Endodermal cell (in vitro differentiated cells): ENCODE data around the gene PPP1R3F. TPM values are rescaled to one million over a fixed set of nuclear protein-coding genes. Genes with fewer than 3 reads are reported as not detected.

ENCODE experiments used
- DNase-seq: peaks from one replicate; pipeline ENCODE4 v3.0.0-alpha.2; 2017
- H3K27ac ChIP-seq: 2 replicates; pipeline ENCODE4 v1.5.1; 2013; ENCODE audit warnings: mild to moderate bottlenecking, low read depth, low read length, moderate library complexity
- H3K27me3 ChIP-seq: 2 replicates; pipeline ENCODE4 v1.6.1; 2013; ENCODE audit warnings: mild to moderate bottlenecking, low read length, moderate library complexity; ENCODE audit not compliant: insufficient read depth, control insufficient read depth, poor library complexity, severe bottlenecking
- H3K36me3 ChIP-seq: 2 replicates; pipeline ENCODE4 v1.7.0; 2013; ENCODE audit warnings: mild to moderate bottlenecking, low read length, moderate library complexity; ENCODE audit not compliant: control insufficient read depth, insufficient read depth
- H3K4me1 ChIP-seq: one replicate; pipeline ENCODE4 v1.7.0; 2013; ENCODE audit warnings: low read length; ENCODE audit not compliant: control insufficient read depth, insufficient read depth
- H3K4me3 ChIP-seq: 2 replicates; pipeline ENCODE4 v1.5.1; 2013; ENCODE audit warnings: mild to moderate bottlenecking, low read length, moderate library complexity
- H3K9ac ChIP-seq: 2 replicates; pipeline ENCODE4 v1.6.1; 2013; ENCODE audit warnings: mild to moderate bottlenecking, low read length, moderate library complexity; ENCODE audit not compliant: poor library complexity, severe bottlenecking; ENCODE audit errors: extremely low read depth
- H3K9me3 ChIP-seq: 2 replicates; pipeline ENCODE4 v1.6.1; 2013; ENCODE audit warnings: mild to moderate bottlenecking, low read length, moderate library complexity; ENCODE audit not compliant: control insufficient read depth
- H3K27ac Mint-ChIP-seq: 2 replicates; pipeline ENCODE4 v1.8.0; 2020; ENCODE audit warnings: mixed read lengths
- H3K27me3 Mint-ChIP-seq: 2 replicates; pipeline ENCODE4 v1.8.0; 2021; ENCODE audit warnings: mild to moderate bottlenecking, mixed read lengths; ENCODE audit not compliant: insufficient read depth
- H3K36me3 Mint-ChIP-seq: 2 replicates; pipeline ENCODE4 v1.8.0; 2020; ENCODE audit warnings: low read depth, mixed read lengths
- H3K4me1 Mint-ChIP-seq: 2 replicates; pipeline ENCODE4 v1.8.0; 2020; ENCODE audit warnings: mixed read lengths
- H3K4me3 Mint-ChIP-seq: 2 replicates; pipeline ENCODE4 v1.8.0; 2020; ENCODE audit warnings: mild to moderate bottlenecking, moderate library complexity, mixed read lengths
- H3K9me3 Mint-ChIP-seq: 2 replicates; pipeline ENCODE4 v1.8.0; 2020; ENCODE audit warnings: mild to moderate bottlenecking, mixed read lengths
- WGBS, 2 experiments: methylation state at CpG; one replicate each; pipeline versions ENCODE4 v1.1.5 to v1.1.7; 2013; ENCODE audit warnings: missing lambda C conversion rate in 2 of 2, mixed read lengths in 1 of 2; ENCODE audit not compliant: insufficient coverage in 1 of 2, insufficient read length in 1 of 2; 5-methylcytosine and 5-hydroxymethylcytosine counted together
- total RNA-seq, 2 donors: library from RNA; stranded (reverse); fragmentation: NEBNext Ultra II Directional in 1 of 2; extraction: Animal tissue kit (Norgen Biotek cat#: 25700) in 1 of 2; gene quantifications; 2 replicates in 1 of 2; 3 replicates in 1 of 2; pipeline ENCODE4 v1.2.1, GENCODE V29; 2021
- TF ChIP-seq, protein P1 (sequence below): fragments of 200-600 bp; sonication (generic); conservative IDR thresholded peaks from 2 replicates; pipeline ENCODE4 v1.5.0; 2021; ENCODE audit warnings: antibody characterized with exemption, mild to moderate bottlenecking

Gene PPP1R3F
- total RNA-seq, 2 donors from 2014 or later, result 6.9 to 16.6 TPM

DNA sequence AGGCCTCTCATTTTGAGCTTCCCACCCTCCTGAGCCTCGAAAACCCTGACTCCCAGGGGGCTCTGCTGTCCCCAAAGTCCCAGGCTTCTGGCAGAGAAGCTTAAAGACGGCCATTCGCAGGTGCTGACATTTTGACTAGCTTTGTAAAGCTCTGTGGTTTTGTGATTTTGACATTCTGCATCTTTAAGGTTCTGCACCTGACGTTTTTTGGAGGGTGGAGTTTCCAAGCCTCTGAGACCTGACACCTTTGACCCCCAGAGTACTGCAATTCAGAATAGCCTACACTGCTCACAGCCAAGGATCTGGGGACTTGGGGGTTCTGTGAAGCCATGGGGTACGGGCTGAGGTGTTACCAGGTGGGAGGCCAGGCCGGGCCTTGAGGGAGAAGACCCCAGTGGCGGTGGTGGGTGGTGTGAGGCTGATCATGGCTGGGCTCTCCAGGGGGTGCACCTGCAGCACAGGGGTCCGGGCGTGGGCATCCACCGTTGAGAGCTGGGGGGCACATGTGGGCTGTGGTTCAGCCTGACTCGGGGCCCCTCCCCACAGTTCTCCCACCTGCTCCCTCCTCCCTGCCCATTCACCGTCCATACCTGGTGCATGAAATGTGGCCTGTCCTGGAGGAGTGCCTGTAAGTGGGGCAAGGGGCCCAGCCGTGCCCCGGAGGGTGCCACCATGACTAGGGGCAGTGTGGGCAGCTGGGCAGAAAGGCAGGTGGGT lies 12.4 kb upstream of the PPP1R3F start:
- H3K36me3 Mint-ChIP-seq, result no peaks in the 10 kb centered on the region
- H3K27ac Mint-ChIP-seq, result no peak overlapping the region
- 91% methylated on average over 8 of the region's 14 CpGs; no CpG with 5 or more reads in 1 of the 2 experiments for WGBS, 2 experiments
- H3K9me3 ChIP-seq, result no peaks in the 10 kb centered on the region
- peaks cover 78% of the 10 kb centered on the region for H3K9me3 Mint-ChIP-seq
- H3K4me3 Mint-ChIP-seq, result no peak overlapping the region
- TF ChIP-seq, protein P1, sequence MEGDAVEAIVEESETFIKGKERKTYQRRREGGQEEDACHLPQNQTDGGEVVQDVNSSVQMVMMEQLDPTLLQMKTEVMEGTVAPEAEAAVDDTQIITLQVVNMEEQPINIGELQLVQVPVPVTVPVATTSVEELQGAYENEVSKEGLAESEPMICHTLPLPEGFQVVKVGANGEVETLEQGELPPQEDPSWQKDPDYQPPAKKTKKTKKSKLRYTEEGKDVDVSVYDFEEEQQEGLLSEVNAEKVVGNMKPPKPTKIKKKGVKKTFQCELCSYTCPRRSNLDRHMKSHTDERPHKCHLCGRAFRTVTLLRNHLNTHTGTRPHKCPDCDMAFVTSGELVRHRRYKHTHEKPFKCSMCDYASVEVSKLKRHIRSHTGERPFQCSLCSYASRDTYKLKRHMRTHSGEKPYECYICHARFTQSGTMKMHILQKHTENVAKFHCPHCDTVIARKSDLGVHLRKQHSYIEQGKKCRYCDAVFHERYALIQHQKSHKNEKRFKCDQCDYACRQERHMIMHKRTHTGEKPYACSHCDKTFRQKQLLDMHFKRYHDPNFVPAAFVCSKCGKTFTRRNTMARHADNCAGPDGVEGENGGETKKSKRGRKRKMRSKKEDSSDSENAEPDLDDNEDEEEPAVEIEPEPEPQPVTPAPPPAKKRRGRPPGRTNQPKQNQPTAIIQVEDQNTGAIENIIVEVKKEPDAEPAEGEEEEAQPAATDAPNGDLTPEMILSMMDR, result no peak
- H3K36me3 ChIP-seq, result no peaks in the 10 kb centered on the region
- DNase-seq, result no peak
- no peak overlapping the region for H3K4me3 ChIP-seq
- peaks cover 6% of the 10 kb centered on the region for H3K4me1 Mint-ChIP-seq
- H3K9ac ChIP-seq, result no peak overlapping the region
- no peak overlapping the region for H3K27ac ChIP-seq
- H3K4me1 ChIP-seq, result no peaks in the 10 kb centered on the region
- no peaks in the 10 kb centered on the region for H3K27me3 ChIP-seq
- peaks cover 2% of the 10 kb centered on the region for H3K27me3 Mint-ChIP-seq

DNA sequence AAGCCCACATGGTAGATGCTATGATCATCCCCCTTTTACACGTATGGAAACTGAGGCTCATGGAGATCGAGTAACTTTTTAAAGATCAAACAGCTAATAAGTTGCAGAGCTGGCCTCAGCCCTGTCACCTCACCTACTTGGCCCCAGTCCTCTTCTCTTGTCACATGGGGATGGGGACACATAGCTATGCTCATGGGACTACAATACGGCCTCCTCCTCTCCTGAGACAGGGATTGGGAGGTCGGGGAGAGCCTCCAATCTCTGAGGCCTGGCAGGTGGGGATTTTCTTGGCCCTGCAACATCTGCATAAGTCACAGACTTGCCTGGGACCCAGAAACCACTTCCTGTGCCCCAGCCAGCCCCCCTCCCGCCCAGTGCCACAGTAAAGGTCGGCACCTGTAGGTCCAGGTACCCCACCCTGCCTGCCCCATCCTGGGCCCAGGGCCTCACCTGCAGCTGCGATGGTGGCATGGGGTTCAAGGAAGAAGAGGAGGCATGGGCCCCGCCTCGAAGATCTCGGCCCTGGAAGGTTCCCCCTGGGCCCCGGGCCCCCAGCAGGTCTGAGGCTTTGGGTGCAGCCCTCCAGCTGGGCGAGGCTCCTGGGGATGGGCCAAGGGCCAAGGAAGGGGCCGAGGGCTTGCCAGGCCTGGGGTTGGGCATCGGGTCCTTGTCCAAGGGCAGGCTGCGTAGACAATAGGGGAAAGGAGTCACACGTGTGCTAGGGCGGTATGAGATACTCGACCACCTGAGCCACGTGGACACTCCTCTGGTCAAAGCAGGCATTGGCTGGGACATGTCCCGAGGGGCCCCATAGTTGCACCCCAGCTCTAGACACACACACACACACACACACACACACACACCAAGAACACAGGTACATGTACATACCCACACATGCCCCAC lies 11.5 kb upstream of the PPP1R3F start:
- H3K4me3 ChIP-seq, result no peak overlapping the region
- H3K9me3 ChIP-seq, result no peaks in the 10 kb centered on the region
- H3K4me1 Mint-ChIP-seq, result peaks cover 6% of the 10 kb centered on the region
- H3K27me3 ChIP-seq, result no peaks in the 10 kb centered on the region
- peaks cover 2% of the 10 kb centered on the region for H3K27me3 Mint-ChIP-seq
- no peak overlapping the region for H3K27ac ChIP-seq
- H3K9ac ChIP-seq, result no peak overlapping the region
- H3K36me3 Mint-ChIP-seq, result no peaks in the 10 kb centered on the region
- no peaks in the 10 kb centered on the region for H3K36me3 ChIP-seq
- H3K4me1 ChIP-seq, result no peaks in the 10 kb centered on the region
- H3K27ac Mint-ChIP-seq, result no peak overlapping the region
- 89 to 100% methylated on average over 1 to 20 of the region's 20 CpGs for WGBS, 2 experiments
- H3K4me3 Mint-ChIP-seq, result no peak overlapping the region
- peaks cover 77% of the 10 kb centered on the region for H3K9me3 Mint-ChIP-seq
- TF ChIP-seq, protein P1, result no peak
- no peak for DNase-seq

DNA sequence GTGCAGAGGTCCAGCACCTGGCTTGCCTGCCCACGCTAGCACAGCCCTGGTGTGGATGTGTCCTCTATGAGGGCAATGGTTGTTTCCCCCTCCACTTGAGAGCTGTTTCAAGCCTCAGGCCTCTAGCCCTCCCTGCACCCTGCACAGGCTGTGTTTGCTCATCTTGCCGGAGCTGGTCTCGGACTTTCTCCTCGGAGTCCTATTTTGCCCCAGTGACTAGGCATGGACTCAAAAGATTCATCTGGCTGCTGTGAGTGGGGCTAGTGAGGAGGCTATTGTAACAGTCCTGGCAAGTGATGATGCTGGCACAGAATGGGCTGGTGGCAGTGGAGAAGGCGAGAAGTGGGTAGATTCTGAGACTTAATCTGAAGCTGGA lies 10.9 kb upstream of the PPP1R3F start:
- no peak overlapping the region for H3K9ac ChIP-seq
- TF ChIP-seq, protein P1, result no peak
- WGBS, 2 experiments, result 98% methylated on average over 5 of the region's 5 CpGs; no CpG with 5 or more reads in 1 of the 2 experiments
- H3K4me3 Mint-ChIP-seq, result no peak overlapping the region
- H3K36me3 ChIP-seq, result no peaks in the 10 kb centered on the region
- H3K27ac Mint-ChIP-seq, result no peak overlapping the region
- no peaks in the 10 kb centered on the region for H3K9me3 ChIP-seq
- no peak overlapping the region for H3K4me3 ChIP-seq
- no peaks in the 10 kb centered on the region for H3K4me1 ChIP-seq
- no peaks in the 10 kb centered on the region for H3K36me3 Mint-ChIP-seq
- peaks cover 2% of the 10 kb centered on the region for H3K27me3 Mint-ChIP-seq
- DNase-seq, result no peak
- H3K27ac ChIP-seq, result no peak overlapping the region
- peaks cover 75% of the 10 kb centered on the region for H3K9me3 Mint-ChIP-seq
- no peaks in the 10 kb centered on the region for H3K27me3 ChIP-seq
- H3K4me1 Mint-ChIP-seq, result peaks cover 6% of the 10 kb centered on the region
